Testis (tissue), 2 donors: ENCODE data around the gene SLC34A2.

Experiments
- CTCF ChIP-seq, 3 experiments: fragments of 450-650 bp in 2 of 3; fragments of 200-600 bp in 1 of 3; sonication (generic) in 1 of 3; IDR thresholded peaks; one replicate each; pipeline ENCODE4 v1.5.1; 2016 to 2019; ENCODE audit warnings: antibody characterized with exemption in 3 of 3, mild to moderate bottlenecking in 2 of 3, moderate library complexity in 1 of 3
- POLR2A ChIP-seq: fragments of 450-650 bp; IDR thresholded peaks from one replicate; pipeline ENCODE4 v1.6.1; 2017; ENCODE audit warnings: antibody characterized with exemption, mild to moderate bottlenecking, moderate library complexity

GRCh38 chr4:25676221-25676620, 20.6 kb downstream of the SLC34A2 start:
- TF ChIP-seq POLR2A (no peak), CTCF (IDR thresholded peaks at IDR 0.05) (no peak)
